Activated T-cell treated with anti-CD3 and anti-CD28 coated beads, Interleukin-2, amount 50 U/mL, for 24 hours (primary cell): Measurements from ENCODE around the gene USP2.

Experiments used
- DNase-seq: peaks from one replicate; pipeline ENCODE4 v3.0.0-alpha.2; 2020
- H3K27ac Mint-ChIP-seq: 2 replicates; pipeline ENCODE4 v1.8.0; 2020; ENCODE audit warnings: mild to moderate bottlenecking, mixed read lengths
- H3K27me3 Mint-ChIP-seq: 2 replicates; pipeline ENCODE4 v1.8.0; 2020; ENCODE audit warnings: mixed read lengths
- H3K36me3 Mint-ChIP-seq: 2 replicates; pipeline ENCODE4 v1.8.0; 2020; ENCODE audit warnings: low read depth, mixed read lengths
- H3K4me1 Mint-ChIP-seq: 2 replicates; pipeline ENCODE4 v1.8.0; 2020; ENCODE audit warnings: low read depth, mixed read lengths
- H3K4me3 Mint-ChIP-seq: 2 replicates; pipeline ENCODE4 v1.8.0; 2020; ENCODE audit warnings: mild to moderate bottlenecking, moderate library complexity, mixed read lengths
- H3K9me3 Mint-ChIP-seq: 2 replicates; pipeline ENCODE4 v1.8.0; 2020; ENCODE audit warnings: mixed read lengths

The USP2 gene

GRCh38 chr11:119381181-119381988, at the start of gene USP2:
USP2 (minus strand) TSS chr11:119381690; CDS start chr11:119373480, 8,210 bp downstream.
- peaks cover 10% of the 10 kb centered on the region for H3K4me1 Mint-ChIP-seq
- no peak within 1 kb of the TSS for H3K4me3 Mint-ChIP-seq
- H3K36me3 Mint-ChIP-seq: no peaks in the 10 kb centered on the region
- no peak within 1 kb of the TSS for H3K27ac Mint-ChIP-seq
- no peaks in the 10 kb centered on the region for H3K27me3 Mint-ChIP-seq
- H3K9me3 Mint-ChIP-seq: no peaks in the 10 kb centered on the region
- DNase-seq: peak; percentile 99

GRCh38 chr11:119427279-119427678, 45.8 kb upstream of the USP2 start:
- DNase-seq: no peak
- H3K4me1 Mint-ChIP-seq: peaks cover 17% of the 10 kb centered on the region
- H3K27ac Mint-ChIP-seq: no peak overlapping the region
- H3K9me3 Mint-ChIP-seq: no peaks in the 10 kb centered on the region
- no peak overlapping the region for H3K4me3 Mint-ChIP-seq
- H3K27me3 Mint-ChIP-seq: peaks cover 70% of the 10 kb centered on the region
- no peaks in the 10 kb centered on the region for H3K36me3 Mint-ChIP-seq

GRCh38 chr11:119426142-119426541, 44.7 kb upstream of the USP2 start:
- peaks cover 71% of the 10 kb centered on the region for H3K27me3 Mint-ChIP-seq
- H3K27ac Mint-ChIP-seq: peak overlapping the region; percentile 23
- no peak for DNase-seq
- H3K9me3 Mint-ChIP-seq: no peaks in the 10 kb centered on the region
- H3K4me1 Mint-ChIP-seq: peaks cover 25% of the 10 kb centered on the region
- H3K36me3 Mint-ChIP-seq: no peaks in the 10 kb centered on the region
- no peak overlapping the region for H3K4me3 Mint-ChIP-seq

DNA sequence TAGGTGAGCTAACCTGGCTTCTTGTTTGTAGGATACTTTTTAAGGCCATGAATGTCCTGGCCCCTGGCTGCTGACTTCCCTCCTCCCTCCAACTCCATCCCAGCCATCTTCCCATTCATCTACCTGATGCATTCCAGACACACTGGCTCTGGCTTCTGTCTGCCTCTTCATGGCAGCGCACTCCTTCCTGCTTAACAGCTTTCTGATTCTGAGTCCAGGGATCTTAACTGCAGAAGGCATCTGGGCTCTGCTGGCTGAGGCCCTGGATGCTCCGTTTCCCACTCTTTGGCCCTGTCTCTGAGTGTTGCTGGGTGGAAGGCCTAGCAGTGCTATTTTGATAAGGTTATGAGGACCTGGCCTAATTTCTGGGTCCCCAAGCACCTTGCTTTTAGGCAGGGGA, 43.3 kb upstream of the USP2 start:
- no peak overlapping the region for H3K27ac Mint-ChIP-seq
- no peak for DNase-seq
- no peaks in the 10 kb centered on the region for H3K9me3 Mint-ChIP-seq
- H3K4me1 Mint-ChIP-seq: peaks cover 25% of the 10 kb centered on the region
- H3K27me3 Mint-ChIP-seq: peaks cover 72% of the 10 kb centered on the region
- H3K36me3 Mint-ChIP-seq: no peaks in the 10 kb centered on the region
- no peak overlapping the region for H3K4me3 Mint-ChIP-seq

- Mint-ChIP-seq H3K4me3 (no peak overlapping the region), H3K36me3 (no peaks in the 10 kb centered on the region), H3K4me1 (peaks cover 25% of the 10 kb centered on the region), H3K27ac (no peak overlapping the region), H3K9me3 (no peaks in the 10 kb centered on the region), H3K27me3 (peaks cover 72% of the 10 kb centered on the region)
- no peak for DNase-seq
Measured at GRCh38 chr11:119424276-119424675, 42.8 kb upstream of the USP2 start.

GRCh38 chr11:119423509-119424254, 42.2 kb upstream of the USP2 start:
- peaks cover 73% of the 10 kb centered on the region for H3K27me3 Mint-ChIP-seq
- no peak overlapping the region for H3K27ac Mint-ChIP-seq
- no peaks in the 10 kb centered on the region for H3K36me3 Mint-ChIP-seq
- peaks cover 25% of the 10 kb centered on the region for H3K4me1 Mint-ChIP-seq
- no peak for DNase-seq
- H3K4me3 Mint-ChIP-seq: no peak overlapping the region
- no peaks in the 10 kb centered on the region for H3K9me3 Mint-ChIP-seq

- peaks cover 25% of the 10 kb centered on the region for H3K4me1 Mint-ChIP-seq
- H3K36me3 Mint-ChIP-seq: no peaks in the 10 kb centered on the region
- H3K27ac Mint-ChIP-seq: no peak within 1 kb of the TSS
- no peaks in the 10 kb centered on the region for H3K9me3 Mint-ChIP-seq
- DNase-seq: no peak
- peak within 1 kb of the TSS; percentile 40 for H3K4me3 Mint-ChIP-seq
- H3K27me3 Mint-ChIP-seq: peaks cover 75% of the 10 kb centered on the region
Measured at GRCh38 chr11:119422809-119423508, 41.5 kb upstream of the USP2 start, which contains the start of gene THY1. THY1 (minus strand) TSS chr11:119423172; CDS start chr11:119420905, 2,267 bp downstream.

DNA sequence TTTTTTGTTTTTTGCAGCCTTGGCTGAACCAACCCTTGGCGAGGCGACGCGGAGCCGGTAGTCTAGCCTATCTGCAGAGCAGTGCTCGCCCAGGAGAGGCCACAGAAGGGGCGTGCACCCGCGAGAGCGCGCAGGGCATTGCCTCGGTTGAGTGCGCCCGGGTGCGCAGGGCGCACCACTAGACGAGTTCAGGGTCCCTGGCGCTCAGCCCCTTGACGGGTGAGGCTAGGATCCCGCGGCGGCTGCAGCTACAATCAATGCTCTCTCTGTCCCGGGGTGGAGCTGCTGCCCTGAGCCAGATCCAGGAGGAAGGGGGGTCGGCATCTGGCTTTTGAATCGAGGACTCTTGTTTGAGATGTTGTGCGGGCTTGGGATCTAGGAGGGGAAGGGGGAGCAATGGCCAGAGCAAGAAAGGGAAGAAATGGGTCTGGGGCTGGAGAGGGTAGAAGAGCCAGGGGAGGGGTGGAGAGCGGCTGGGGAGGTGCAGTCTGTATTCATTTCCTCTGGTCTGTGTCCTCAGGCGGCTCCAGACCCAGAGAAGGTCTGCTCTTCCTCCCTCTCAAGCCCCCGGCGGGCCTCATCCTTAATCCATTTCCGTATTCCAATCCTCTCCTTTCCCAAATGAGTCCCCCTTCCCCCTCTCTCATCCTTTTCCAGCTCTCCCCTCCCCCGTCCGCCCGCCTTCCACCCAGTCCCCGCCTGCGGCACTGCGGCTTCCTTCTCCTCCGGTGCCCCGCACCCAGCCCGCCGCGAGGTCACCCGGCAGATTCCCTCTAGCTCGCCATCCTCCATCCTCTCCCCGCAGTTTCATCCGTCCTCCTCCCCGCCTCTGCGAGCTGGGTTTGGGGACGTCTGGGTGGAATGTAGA, 40.7 kb upstream of the USP2 start:
- Mint-ChIP-seq H3K4me3 (peak overlapping the region; percentile 40), H3K27ac (no peak overlapping the region), H3K9me3 (no peaks in the 10 kb centered on the region), H3K36me3 (no peaks in the 10 kb centered on the region), H3K27me3 (peaks cover 76% of the 10 kb centered on the region), H3K4me1 (peaks cover 25% of the 10 kb centered on the region)
- no peak for DNase-seq

DNA sequence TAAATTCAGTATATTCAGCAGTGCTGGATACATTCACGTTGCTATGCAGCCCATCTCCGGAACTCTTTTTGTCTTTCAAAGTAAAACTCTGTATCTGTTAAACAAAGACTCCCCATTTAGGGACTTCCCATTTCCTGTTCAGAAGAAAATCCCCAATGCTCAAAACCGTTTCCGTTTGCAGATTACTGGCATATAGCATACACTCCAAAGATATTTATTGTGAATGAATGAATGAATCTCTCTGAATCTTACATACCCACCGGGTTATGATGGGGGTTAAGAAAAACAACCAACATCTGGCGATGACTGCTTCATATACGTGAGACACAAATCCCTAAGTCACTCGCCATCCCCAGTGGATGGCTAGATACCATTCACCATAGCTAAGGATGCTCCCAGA, 39.9 kb upstream of the USP2 start:
- H3K27ac Mint-ChIP-seq: no peak overlapping the region
- H3K4me1 Mint-ChIP-seq: peaks cover 21% of the 10 kb centered on the region
- H3K27me3 Mint-ChIP-seq: peaks cover 76% of the 10 kb centered on the region

DNA sequence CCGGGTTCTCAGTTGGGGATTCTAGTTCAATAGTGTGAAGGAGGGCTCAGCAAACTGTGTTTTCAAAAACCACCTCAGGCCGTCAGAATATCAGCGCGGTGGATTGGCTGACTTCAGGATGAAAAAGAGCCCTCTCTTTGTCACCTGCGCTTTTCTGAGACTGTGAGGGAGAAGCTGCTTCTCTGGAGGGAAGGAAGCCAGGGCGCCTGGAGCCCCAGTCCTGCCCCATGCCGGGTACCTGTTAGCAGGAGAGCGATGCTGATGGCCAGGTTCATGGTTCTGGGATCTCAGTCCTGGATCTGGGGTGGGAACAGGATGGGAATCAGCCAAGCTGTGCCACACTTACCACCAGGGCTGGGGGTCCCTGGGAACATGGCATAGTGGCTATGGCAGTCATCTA, 39.1 kb upstream of the USP2 start:
- no peak overlapping the region for H3K4me3 Mint-ChIP-seq
- no peak overlapping the region for H3K27ac Mint-ChIP-seq
- H3K9me3 Mint-ChIP-seq: no peaks in the 10 kb centered on the region
- no peaks in the 10 kb centered on the region for H3K36me3 Mint-ChIP-seq
- H3K27me3 Mint-ChIP-seq: peaks cover 71% of the 10 kb centered on the region
- no peak for DNase-seq
- peaks cover 15% of the 10 kb centered on the region for H3K4me1 Mint-ChIP-seq

More for the DNA sequence above, 39.9 kb upstream of the USP2 start:
- H3K36me3 Mint-ChIP-seq: no peaks in the 10 kb centered on the region
- DNase-seq: no peak
- H3K4me3 Mint-ChIP-seq: no peak overlapping the region
- no peaks in the 10 kb centered on the region for H3K9me3 Mint-ChIP-seq

DNA sequence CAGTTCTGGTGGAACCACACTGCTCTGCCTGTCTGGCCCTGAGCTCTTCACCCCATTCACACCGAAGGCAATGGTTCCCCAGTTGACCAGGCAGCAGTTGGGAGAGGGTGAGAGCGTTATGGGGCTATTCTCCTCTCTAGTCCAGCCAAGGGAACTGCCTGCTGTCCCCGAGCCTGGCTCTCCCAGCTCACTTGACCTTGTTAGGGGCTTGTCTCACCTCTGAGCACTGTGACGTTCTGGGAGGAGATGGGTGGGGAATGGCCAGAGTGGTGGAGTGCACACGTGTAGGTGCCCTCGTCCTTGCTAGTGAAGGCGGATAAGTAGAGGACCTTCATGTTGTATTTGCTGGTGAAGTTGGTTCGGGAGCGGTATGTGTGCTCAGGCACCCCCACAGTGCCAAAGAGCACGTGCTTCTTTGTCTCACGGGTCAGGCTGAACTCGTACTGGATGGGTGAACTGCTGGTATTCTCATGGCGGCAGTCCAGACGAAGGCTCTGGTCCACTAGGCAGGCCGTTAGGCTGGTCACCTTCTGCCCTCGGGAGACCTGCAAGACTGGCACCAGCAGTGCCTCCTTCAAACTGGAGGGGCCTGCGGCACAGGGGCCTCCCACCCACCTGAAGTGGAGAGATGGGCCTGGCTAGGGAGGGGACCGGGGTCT, 38.5 kb upstream of the USP2 start:
- H3K9me3 Mint-ChIP-seq: no peaks in the 10 kb centered on the region
- H3K27ac Mint-ChIP-seq: no peak overlapping the region
- peaks cover 68% of the 10 kb centered on the region for H3K27me3 Mint-ChIP-seq

DNA sequence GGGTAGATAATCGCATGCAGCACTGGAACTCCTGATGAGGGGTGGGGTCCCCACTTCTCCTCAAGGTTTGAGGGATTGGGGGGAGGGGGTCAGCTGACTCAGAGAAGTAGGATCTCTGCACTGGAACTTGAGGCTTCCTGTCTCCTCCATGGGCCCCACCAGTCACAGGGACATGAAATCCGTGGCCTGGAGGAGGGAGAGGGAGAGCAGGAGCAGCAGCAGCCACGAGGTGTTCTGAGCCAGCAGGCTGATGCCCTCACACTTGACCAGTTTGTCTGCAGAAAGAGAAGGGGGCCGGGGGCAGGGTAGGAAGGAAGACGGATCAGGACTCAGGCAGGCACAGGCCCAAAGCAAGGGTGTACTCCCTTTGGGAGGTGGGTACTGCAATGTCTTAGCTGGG, 37.8 kb upstream of the USP2 start:
- Mint-ChIP-seq H3K27ac (no peak overlapping the region), H3K4me1 (peaks cover 15% of the 10 kb centered on the region), H3K4me3 (no peak overlapping the region), H3K9me3 (peaks cover 2% of the 10 kb centered on the region), H3K36me3 (no peaks in the 10 kb centered on the region), H3K27me3 (peaks cover 61% of the 10 kb centered on the region)
- DNase-seq: no peak

More for the DNA sequence above, 38.5 kb upstream of the USP2 start:
- H3K36me3 Mint-ChIP-seq: no peaks in the 10 kb centered on the region
- no peak overlapping the region for H3K4me3 Mint-ChIP-seq
- no peak for DNase-seq
- H3K4me1 Mint-ChIP-seq: peaks cover 15% of the 10 kb centered on the region

DNA sequence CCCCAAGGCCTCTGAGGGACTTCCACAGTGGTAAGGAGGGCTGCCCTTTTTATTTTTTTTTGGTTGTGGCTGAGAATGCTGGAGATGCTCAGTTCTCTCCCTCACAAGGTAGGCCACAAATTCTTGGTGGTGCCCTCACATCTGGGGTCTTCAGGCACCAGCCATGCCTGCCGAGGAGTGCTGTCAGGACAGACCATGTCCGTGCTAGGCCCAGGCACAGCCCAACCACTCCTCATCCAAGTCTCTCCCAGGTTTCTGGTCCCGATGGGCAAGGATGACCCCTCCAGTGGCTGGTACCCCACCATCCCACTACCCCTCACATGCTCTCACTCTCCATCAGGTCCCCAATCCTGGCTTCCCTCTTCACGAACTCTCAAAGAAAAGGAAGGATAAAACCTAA, 37.3 kb upstream of the USP2 start:
- peaks cover 13% of the 10 kb centered on the region for H3K4me1 Mint-ChIP-seq
- no peaks in the 10 kb centered on the region for H3K36me3 Mint-ChIP-seq
- H3K27me3 Mint-ChIP-seq: peaks cover 56% of the 10 kb centered on the region
- no peak overlapping the region for H3K4me3 Mint-ChIP-seq
- no peak for DNase-seq
- peaks cover 2% of the 10 kb centered on the region for H3K9me3 Mint-ChIP-seq
- H3K27ac Mint-ChIP-seq: no peak overlapping the region
